ENCODE results near the gene DBX1. TPM values are rescaled to one million over a fixed set of nuclear protein-coding genes. Genes with fewer than 3 reads are reported as not detected.
"Not testable (repeated sequence)": the region's sequence is repeated elsewhere in the genome, so short reads cannot be mapped to it uniquely, and the experiment has no call there.

DBX1 gene
- total RNA-seq, 1 donor from 2014 or later, result 0.43 TPM

DNA sequence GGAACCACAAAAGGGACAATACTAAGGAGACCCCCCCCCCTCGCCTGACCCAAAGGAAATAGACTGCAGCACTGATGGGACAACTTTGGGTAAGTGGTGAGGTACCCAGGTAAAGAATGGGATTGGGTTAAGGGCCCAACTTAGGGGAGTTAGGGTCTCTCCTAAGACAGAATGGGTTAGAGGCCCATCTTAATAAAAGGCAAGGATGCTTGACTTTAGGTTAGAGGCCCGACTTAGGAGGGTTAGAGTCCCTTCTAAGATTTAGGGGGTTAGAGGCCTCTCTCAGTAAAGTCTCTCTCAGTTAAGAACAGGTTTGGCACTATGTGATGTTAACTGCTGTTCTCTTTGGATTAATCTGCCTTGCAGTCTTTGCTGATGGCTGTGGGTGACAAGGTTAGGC lies 41.0 kb upstream of the DBX1 start:
- Mint-ChIP-seq H3K27ac (no peak overlapping the region), H3K9me3 (peaks cover 4% of the 10 kb centered on the region), H3K36me3 (peaks cover 3% of the 10 kb centered on the region), H3K4me1 (peaks cover 23% of the 10 kb centered on the region), H3K4me3 (no peak overlapping the region), H3K27me3 (ENCODE audit: insufficient read depth, low read depth) (peaks cover 13% of the 10 kb centered on the region)
- peaks cover 13% of the 10 kb centered on the region for H3K36me3 ChIP-seq
- no peak overlapping the region for H3K27ac ChIP-seq
- H4K20me1 ChIP-seq (ENCODE audit: low read depth), result no peaks in the 10 kb centered on the region
- peaks cover 77% of the 10 kb centered on the region for H3K27me3 ChIP-seq
- H3K79me2 ChIP-seq (ENCODE audit: low read depth), result no peaks in the 10 kb centered on the region
- H3K4me2 ChIP-seq, result no peak overlapping the region
- H3F3A ChIP-seq (ENCODE audit: low read depth), result peaks cover 19% of the 10 kb centered on the region
- H3K9ac ChIP-seq, result no peak overlapping the region
- H2AFZ ChIP-seq (replicated peaks), result no peak overlapping the region
- TF ChIP-seq, protein P1, sequence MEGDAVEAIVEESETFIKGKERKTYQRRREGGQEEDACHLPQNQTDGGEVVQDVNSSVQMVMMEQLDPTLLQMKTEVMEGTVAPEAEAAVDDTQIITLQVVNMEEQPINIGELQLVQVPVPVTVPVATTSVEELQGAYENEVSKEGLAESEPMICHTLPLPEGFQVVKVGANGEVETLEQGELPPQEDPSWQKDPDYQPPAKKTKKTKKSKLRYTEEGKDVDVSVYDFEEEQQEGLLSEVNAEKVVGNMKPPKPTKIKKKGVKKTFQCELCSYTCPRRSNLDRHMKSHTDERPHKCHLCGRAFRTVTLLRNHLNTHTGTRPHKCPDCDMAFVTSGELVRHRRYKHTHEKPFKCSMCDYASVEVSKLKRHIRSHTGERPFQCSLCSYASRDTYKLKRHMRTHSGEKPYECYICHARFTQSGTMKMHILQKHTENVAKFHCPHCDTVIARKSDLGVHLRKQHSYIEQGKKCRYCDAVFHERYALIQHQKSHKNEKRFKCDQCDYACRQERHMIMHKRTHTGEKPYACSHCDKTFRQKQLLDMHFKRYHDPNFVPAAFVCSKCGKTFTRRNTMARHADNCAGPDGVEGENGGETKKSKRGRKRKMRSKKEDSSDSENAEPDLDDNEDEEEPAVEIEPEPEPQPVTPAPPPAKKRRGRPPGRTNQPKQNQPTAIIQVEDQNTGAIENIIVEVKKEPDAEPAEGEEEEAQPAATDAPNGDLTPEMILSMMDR (IDR thresholded peaks at IDR 0.05), result no peak
- TF ChIP-seq EZH2 (IDR thresholded peaks at IDR 0.05) (no peak), EZH2phosphoT487 (IDR thresholded peaks at IDR 0.05) (no peak)
- no peak overlapping the region for H3K4me3 ChIP-seq
- no peak for DNase-seq (ENCODE audit: low spot score)
- peaks cover 18% of the 10 kb centered on the region for H3K9me3 ChIP-seq (ENCODE audit: low read depth)
- H3K4me1 ChIP-seq, result peaks cover 25% of the 10 kb centered on the region

DNA sequence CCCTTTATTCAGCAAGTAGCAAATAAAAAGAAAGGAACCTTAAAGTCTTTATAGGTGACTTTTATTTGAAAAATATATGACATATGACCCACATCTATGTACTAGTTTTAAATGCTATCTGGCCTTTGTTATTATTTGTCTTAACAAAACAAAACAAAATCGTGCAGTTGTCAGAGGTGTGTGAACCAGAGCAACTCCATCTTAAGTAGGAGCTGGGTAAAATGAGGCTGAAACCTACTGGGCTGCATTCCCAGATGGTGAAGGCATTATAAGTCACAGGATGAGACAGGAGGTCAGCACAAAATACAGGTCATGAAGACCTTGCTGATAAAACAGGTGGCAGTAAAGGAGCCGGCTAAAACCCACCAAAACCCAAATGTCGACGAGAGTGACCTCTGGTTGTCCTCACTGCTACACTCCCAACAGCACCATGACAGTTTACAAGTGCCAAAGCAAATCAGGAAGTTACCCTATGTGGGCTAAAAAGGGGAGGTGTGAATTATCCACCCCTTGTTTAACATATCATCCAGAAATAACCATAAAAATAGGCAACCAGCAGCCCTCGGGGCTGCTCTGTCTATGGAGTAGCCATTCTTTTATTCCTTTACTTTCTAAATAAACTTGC lies 40.2 kb upstream of the DBX1 start:
- not testable (repeated sequence) for H3K4me2 ChIP-seq; H3K4me3 ChIP-seq; H3K27ac ChIP-seq; H3K9me3 Mint-ChIP-seq; DNase-seq (ENCODE audit: low spot score); H3K9ac ChIP-seq; H3K27ac Mint-ChIP-seq; H4K20me1 ChIP-seq (ENCODE audit: low read depth); H3K36me3 Mint-ChIP-seq; H3K4me3 Mint-ChIP-seq; H3K79me2 ChIP-seq (ENCODE audit: low read depth); H2AFZ ChIP-seq (replicated peaks)
- Mint-ChIP-seq H3K4me1 (peaks cover 23% of the 10 kb centered on the region), H3K27me3 (ENCODE audit: insufficient read depth, low read depth) (peaks cover 13% of the 10 kb centered on the region)
- Histone ChIP-seq H3K9me3 (ENCODE audit: low read depth) (peaks cover 15% of the 10 kb centered on the region), H3K4me1 (peaks cover 25% of the 10 kb centered on the region), H3K36me3 (peaks cover 11% of the 10 kb centered on the region), H3F3A (ENCODE audit: low read depth) (peaks cover 12% of the 10 kb centered on the region), H3K27me3 (peaks cover 69% of the 10 kb centered on the region)

DNA sequence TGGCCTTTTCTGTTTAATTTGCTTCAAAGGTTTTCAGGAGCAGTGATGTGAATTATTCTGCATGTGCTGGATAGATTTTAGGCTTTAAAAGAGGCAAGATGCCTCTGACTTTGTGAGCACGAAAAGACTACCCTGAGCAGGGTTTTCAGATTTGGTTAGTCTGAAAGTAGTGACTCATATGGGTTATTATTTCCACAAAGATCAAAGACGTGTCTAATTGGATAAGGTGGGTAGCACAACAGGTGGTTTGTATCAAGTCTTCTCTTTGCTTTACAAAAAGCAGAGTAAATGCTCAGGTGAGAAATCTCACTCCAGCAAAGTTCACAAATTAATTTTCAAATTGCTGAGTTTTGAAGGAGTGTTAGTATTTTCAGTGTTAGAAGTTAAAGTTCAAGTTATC lies 37.6 kb upstream of the DBX1 start:
- no peak overlapping the region for H3K4me2 ChIP-seq
- no peaks in the 10 kb centered on the region for H4K20me1 ChIP-seq (ENCODE audit: low read depth)
- Mint-ChIP-seq H3K27me3 (ENCODE audit: insufficient read depth, low read depth) (peaks cover 13% of the 10 kb centered on the region), H3K4me1 (peaks cover 41% of the 10 kb centered on the region), H3K9me3 (no peaks in the 10 kb centered on the region), H3K36me3 (peaks cover 1% of the 10 kb centered on the region), H3K27ac (no peak overlapping the region), H3K4me3 (no peak overlapping the region)
- no peak overlapping the region for H3K27ac ChIP-seq
- H3K9me3 ChIP-seq (ENCODE audit: low read depth), result no peaks in the 10 kb centered on the region
- no peak for TF ChIP-seq EZH2 (IDR thresholded peaks at IDR 0.05)
- TF ChIP-seq, protein P1 (IDR thresholded peaks at IDR 0.05), result no peak
- TF ChIP-seq EZH2phosphoT487 (IDR thresholded peaks at IDR 0.05), result no peak
- no peak overlapping the region for H3K9ac ChIP-seq
- no peaks in the 10 kb centered on the region for H3K36me3 ChIP-seq
- H3K4me3 ChIP-seq, result no peak overlapping the region
- no peaks in the 10 kb centered on the region for H3K79me2 ChIP-seq (ENCODE audit: low read depth)
- H2AFZ ChIP-seq (replicated peaks), result no peak overlapping the region
- H3F3A ChIP-seq (ENCODE audit: low read depth), result peaks cover 22% of the 10 kb centered on the region
- H3K4me1 ChIP-seq, result peaks cover 27% of the 10 kb centered on the region
- H3K27me3 ChIP-seq, result peaks cover 54% of the 10 kb centered on the region
- DNase-seq (ENCODE audit: low spot score), result no peak

DNA sequence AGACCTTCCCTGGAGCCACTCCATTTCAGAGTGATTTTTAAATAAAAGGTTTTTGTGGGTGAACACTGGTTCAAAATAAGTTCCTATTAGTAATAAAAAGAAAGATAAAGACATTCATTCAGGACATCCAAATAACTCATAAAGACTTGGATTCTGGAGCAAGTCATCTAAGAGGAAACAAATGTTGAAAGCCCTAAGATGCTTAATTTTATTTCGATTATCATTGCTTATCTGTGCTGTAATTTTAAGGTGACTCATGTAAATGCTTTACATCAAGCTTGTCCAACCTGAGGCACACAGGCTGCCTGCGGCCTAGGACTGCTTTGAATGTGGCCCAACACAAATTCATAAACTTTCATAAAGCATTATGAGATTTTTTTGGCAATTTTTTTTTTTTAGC lies 34.2 kb upstream of the DBX1 start:
- Mint-ChIP-seq H3K4me1 (peaks cover 55% of the 10 kb centered on the region), H3K36me3 (no peaks in the 10 kb centered on the region), H3K4me3 (no peak overlapping the region), H3K27me3 (ENCODE audit: insufficient read depth, low read depth) (peaks cover 5% of the 10 kb centered on the region), H3K27ac (peak overlapping the region; percentile 58), H3K9me3 (no peaks in the 10 kb centered on the region)
- H3K79me2 ChIP-seq (ENCODE audit: low read depth), result no peaks in the 10 kb centered on the region
- H3K36me3 ChIP-seq, result no peaks in the 10 kb centered on the region
- H3K9me3 ChIP-seq (ENCODE audit: low read depth), result no peaks in the 10 kb centered on the region
- no peak overlapping the region for H3K4me2 ChIP-seq
- peaks cover 43% of the 10 kb centered on the region for H3K4me1 ChIP-seq
- no peak overlapping the region for H2AFZ ChIP-seq (replicated peaks)
- H3K9ac ChIP-seq, result no peak overlapping the region
- no peak for TF ChIP-seq EZH2 (IDR thresholded peaks at IDR 0.05)
- no peak for TF ChIP-seq EZH2phosphoT487 (IDR thresholded peaks at IDR 0.05)
- TF ChIP-seq, protein P1 (IDR thresholded peaks at IDR 0.05), result no peak
- peaks cover 21% of the 10 kb centered on the region for H3K27me3 ChIP-seq
- H3F3A ChIP-seq (ENCODE audit: low read depth), result peaks cover 26% of the 10 kb centered on the region
- no peaks in the 10 kb centered on the region for H4K20me1 ChIP-seq (ENCODE audit: low read depth)
- no peak overlapping the region for H3K27ac ChIP-seq
- no peak for DNase-seq (ENCODE audit: low spot score)
- no peak overlapping the region for H3K4me3 ChIP-seq
